HG03060 (cell line): ENCODE measurements around the gene ZFP2.

Source experiments
- ATAC-seq: cut with Tn5 transposase; IDR thresholded peaks from one replicate; pipeline ENCODE4 v1.9.1; 2021; ENCODE audit warnings: low read depth, moderate number of reproducible peaks; ENCODE audit not compliant: unreplicated experiment

The ZFP2 gene

DNA sequence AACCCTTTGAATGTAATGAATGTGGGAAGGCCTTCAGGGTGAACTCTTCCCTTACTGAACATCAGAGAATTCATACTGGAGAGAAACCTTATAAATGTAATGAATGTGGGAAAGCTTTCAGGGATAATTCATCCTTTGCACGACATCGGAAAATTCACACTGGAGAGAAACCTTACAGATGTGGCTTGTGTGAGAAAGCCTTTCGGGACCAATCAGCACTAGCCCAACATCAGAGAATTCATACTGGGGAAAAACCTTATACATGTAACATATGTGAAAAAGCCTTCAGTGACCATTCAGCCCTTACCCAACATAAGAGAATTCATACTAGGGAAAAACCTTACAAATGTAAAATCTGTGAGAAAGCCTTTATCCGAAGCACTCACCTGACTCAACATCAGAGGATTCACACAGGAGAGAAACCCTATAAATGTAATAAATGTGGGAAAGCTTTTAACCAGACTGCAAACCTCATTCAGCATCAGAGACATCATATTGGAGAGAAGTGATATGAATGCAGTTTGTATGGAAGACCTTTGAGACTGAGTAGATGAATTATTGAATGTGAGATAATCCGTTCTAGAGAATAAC lies 69.8 kb downstream of the ZFP2 start:
- ATAC-seq, result no peak

- ATAC-seq, result no peak
Measured at GRCh38 chr5:178981381-178981780, 85.7 kb downstream of the ZFP2 start.
